CD4-positive, alpha-beta T cell treated with Interferon gamma for 1 hour (primary cell): ENCODE results near the gene TWNK.

Experiments
- DNase-seq: peaks from one replicate; pipeline ENCODE4 v3.0.0-alpha.2; 2020

Gene TWNK

DNA sequence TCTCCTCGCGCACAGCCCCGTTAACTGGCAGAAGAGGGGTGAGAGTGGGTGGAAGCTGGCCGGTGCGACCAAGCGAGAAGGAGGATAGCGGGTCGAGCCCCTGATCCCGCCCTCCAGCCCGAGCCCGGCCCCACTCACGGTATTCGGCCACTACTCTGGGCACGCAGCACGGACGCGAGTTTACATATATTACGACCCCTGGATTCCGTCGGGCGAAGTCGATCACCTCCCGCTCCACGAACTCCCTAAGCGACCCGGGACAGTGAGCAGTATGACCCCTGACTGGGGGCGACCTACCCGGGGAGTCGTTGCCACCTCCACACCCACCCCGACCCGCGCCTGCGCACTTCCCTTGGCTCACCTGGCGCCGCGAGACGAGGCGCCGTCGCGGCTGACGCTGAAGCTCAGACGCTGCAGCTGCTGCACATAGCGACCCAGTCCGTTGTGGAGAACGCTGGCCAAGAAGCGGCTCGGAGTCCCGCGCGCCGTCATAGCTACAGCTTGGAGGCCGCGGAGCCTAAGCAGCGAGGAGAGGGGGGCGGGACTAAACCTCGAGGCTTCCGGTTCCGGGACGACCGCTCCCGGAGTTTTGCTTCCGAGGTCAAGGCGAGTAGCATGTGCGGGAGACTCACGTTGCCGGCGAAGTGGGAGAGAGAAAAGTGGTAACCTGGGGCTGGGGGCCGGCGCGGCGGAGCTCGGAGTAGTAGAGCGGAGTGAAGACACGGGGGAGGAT, at the start of gene TWNK, which contains the start of gene MRPL43:
TWNK (plus strand) TSS at position 592 of the 733 bp plus-strand sequence. CDS start 668 bp downstream, outside the sequence.
MRPL43 (minus strand) TSS at position 546 of the 733 bp plus-strand sequence; CDS start at position 492, 54 bp downstream.
- peak; percentile 79 for DNase-seq

DNA sequence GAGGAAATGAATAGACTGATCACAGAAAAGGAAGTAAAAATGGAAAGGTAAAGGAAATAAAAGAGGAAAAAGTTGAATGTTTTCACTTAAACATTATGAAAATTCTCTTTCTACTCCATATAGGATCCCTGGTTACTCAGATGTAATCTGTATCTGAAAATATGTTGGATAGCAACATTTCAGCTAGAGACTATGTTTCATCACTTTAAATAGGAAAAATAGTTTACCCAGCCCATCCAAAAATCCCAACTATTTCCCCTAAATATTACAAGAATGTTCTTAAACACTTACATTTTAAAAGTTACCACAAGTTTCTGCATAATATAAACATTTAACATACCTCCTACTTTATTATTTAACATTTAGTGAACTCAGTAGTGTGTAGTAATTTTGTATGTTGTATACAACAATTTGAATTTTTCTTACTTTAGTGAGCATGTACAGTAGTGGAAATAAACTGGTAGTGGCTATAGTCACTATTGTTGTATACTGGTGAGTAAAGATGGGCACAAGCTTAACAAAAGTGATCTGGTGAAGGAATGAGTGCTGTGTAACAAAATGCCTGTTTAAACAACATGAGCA, 47.5 kb upstream of the TWNK start:
- no peak for DNase-seq

DNA sequence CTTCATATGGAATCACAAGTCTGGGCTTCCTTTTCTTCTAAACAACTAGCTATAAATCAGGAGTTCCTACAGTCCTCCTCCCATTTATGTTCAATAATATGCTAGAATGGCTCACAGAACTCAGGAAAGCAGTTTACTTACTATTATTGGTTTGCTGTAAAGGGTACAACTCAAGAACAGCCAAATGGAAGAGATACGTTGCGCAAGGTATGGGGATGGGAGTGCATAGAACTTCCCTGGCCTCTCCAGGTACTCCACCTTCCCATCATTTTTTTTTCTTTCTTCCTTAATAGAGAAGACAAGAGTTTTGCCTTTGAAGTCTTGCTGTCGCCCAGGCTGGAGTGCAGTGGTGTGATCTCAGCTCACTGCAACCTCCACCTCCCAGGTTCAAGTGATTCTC, 45.1 kb upstream of the TWNK start:
- no peak for DNase-seq

DNA sequence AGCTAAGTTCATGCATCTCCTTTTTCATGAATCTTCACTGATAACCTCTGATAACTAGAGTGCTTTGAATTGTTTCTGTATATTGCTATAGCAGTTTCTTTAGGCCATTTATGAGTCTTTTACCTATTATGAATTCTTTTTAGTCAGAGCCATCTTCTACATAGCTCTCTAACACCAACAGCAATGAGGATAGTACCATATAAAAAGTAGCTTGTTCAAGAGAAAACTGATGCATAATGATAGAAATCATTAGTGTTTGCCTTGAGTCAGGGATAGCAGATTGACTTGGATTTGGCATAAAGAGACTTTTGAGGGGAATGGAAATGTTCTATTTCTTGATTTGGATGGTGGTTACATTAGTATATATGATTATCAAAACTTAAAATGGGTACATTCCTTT, 43.8 kb upstream of the TWNK start:
- DNase-seq = no peak

DNA sequence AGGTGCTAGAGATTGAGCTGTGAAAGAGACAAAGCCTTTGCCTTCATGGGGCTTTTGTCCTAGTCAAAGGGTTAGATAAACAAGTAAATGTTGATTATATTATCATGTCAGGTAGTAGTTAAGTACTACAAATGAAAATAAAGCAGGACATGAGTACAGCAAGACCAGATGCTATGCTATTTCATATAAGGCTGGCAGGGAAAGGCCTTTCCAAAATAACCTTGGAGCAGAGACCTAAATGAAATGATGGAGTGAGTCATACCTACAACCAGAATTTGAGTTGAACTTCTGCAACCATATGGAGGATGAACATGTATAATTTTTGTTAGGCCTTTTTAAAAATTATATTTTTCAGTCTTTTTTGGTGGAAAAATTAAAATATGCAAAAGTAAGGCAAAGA, 41.6 kb upstream of the TWNK start:
- no peak for DNase-seq

DNA sequence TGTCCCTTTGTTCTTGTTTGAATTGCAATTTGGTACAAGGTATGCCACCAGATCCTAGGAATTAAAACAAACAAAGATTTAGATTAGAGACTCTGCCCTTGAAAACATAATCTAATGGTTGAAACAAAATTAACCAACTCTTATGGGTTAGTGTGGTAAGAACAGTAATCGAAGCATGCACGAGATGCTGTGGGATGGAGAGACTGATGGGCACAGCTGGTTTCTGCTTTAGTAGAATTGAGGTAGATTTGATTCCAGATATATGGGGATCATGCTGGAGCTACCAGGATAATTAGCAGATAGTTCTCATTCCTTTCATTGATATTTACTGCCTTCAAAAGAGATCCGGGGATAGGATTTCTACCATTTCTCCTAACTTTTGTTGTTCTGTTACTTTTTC, 38.4 kb upstream of the TWNK start:
- no peak for DNase-seq

DNA sequence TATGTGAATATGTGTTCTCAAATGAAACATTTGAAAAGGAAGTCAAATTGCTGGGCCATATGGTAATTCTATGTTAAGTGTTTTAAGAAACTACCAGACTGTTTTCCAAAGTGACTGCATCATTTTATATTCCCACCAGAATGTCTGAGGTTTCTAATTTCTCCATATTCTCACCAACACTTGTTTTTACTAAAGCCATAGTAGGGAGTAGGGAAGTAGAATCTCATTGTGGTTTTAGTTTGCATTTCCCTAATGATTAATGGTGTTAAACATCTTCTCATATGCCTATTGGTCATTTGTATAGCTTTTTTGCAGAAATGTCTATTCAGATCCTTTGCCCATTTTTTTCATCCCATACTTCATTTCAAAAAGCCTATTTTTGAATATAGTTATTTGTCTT, 27.1 kb upstream of the TWNK start:
- DNase-seq = no peak

DNA sequence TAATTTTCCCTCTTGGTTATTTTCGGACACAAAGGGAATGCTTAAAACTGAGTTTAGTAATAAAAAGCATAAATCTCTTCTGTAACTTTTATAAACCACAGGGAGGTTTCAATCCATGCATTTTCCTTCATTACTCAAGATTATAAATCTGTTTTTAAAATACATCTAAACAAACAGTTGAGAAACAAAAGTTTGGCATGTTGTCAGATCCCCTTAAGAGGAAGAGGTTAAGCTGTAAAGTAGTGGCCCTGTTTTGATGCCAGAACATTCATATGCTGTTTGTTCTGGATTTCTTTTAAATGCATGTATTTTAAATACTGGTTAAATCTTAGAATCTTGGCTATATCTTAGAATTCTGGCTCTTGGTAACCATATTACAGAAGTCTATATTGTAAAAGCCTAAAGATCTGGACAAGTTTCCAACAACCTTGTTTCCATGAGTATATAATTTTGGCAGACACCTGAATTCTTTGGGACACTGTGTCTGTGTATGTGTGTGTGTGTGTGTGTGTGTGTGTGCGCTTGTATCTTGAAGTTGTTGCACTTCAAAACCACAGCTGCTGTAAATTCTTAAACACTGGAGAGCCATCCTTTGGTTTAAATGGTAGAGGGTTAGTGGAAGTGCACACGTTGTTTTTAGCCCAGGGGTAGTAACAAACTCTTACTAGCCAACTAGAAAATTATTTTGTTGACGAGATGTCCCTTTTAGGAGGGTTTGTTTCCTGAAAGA, 24.8 kb upstream of the TWNK start:
- DNase-seq = no peak

DNA sequence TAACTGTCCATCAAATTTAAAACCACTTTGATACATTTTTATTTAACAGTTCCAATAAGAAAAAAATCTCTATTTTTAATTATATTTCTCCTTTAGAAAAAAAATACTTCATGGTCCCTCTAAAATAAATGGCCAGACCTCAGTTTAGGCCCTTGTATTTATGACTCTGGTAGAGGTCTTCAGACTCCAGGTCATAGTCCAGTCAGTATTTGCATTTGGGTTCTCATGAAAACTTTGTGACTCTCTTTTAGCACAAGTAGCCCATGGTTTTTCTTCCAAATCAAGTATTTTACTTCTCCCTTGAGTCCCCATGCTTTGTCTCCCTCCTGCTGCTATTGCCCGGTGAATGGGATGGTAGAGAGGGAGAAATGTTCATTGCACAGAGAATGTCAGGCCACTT, 23.5 kb upstream of the TWNK start:
- DNase-seq = no peak

DNA sequence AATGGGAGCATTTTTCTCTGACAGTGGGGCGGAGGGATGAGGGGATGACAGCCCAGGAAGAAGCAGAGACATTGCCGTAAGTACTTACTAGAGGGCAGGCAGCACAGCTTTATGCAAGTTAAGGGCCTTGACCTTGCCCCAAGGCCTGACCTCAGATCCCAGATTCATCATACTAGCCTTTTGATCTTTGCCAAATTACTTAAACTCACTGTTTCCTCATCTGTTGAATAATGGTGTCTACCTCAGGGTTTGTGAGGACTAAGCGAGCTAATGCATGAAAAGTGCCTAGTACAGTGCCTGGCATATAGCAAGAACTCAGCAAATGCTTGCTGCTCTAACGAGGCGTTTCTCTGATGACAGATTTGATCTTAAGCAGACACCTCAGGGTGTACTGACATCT, 21.5 kb upstream of the TWNK start:
- no peak for DNase-seq

DNA sequence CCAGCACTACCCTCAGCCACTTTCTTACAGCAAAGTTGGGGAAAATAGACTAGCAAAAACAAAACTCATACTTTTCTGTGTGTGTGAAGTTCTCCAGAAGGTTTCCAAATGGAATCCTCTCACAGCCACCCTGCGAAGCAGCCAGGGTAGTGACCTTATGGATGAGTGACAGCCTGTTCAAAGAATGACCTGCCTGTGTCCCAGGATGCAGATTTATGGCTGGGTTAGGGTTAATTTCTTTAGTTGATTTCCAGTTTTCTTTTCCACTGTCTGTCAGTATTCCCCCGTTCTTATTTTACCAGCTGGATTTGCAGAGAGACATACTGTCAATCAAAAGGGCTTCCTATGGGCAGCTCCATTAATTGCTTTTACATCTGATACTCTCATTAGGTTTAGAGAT, 20.5 kb upstream of the TWNK start:
- no peak for DNase-seq

DNA sequence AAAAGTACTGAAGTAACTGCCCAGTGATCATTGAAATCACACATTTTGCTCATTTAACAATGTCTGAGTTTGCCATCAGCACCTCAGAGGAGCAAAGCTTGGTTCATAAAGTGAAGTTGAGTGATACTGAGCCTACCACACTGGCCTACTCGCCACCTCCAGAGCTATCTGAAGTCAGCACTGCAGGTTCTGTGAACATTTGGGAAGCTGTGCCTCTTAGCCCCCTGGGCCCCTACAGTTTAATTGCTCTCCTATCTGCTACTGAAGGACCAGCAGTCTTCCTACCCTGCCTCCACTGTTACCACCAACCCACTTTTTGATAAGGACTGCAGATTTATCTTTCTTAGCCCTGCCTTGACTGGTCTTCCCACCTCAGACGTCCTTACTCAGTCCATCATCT, 20.0 kb upstream of the TWNK start:
- no peak for DNase-seq

DNA sequence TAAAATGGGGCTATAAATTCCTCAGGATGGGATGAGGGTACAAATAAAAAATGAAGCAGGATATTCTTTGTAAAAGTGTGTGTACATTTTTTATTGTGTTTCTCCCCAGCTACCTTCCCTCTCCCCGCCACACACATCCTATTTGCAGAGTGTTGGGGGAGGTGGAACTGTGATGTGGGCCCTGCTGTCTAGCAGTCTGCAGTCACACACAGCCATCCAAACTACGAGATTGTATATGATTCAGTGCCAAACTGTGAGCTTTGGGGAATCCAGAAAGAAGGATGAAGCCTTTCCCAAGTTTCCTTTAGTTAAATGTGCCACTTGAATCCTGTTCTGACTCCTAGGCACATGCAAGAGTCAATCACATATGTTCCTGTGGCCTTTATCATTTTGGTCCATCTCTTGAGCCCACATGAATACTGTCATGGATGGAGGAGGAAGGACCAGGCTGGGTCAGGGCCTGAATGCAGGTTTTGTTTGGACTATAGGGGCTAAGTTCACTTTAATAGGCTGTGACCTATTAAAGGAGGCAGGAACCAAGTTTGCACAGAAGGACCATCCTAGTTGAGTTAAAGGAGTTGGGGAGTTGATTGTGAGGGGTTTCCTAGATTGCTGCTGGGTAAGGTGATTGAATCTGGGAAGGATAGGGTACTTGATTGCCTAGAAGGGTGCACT, 19.1 kb upstream of the TWNK start:
- no peak for DNase-seq

DNA sequence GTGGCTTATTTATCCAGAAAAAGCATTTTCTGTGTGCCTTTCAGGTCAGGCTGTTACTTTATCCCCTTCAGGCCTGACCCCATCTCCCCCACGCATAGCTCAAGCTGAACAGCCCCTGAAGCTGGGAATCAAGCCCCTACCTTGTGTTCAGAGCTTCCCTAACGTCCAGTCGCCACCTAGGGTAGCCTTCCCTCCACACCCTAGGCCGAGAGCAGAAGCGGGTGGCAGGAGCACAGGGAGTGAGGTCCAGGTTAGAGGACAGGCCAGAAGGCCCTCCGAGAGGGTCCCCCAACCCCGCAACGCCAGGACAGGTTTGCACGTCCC, 18.5 kb upstream of the TWNK start:
- no peak for DNase-seq

DNA sequence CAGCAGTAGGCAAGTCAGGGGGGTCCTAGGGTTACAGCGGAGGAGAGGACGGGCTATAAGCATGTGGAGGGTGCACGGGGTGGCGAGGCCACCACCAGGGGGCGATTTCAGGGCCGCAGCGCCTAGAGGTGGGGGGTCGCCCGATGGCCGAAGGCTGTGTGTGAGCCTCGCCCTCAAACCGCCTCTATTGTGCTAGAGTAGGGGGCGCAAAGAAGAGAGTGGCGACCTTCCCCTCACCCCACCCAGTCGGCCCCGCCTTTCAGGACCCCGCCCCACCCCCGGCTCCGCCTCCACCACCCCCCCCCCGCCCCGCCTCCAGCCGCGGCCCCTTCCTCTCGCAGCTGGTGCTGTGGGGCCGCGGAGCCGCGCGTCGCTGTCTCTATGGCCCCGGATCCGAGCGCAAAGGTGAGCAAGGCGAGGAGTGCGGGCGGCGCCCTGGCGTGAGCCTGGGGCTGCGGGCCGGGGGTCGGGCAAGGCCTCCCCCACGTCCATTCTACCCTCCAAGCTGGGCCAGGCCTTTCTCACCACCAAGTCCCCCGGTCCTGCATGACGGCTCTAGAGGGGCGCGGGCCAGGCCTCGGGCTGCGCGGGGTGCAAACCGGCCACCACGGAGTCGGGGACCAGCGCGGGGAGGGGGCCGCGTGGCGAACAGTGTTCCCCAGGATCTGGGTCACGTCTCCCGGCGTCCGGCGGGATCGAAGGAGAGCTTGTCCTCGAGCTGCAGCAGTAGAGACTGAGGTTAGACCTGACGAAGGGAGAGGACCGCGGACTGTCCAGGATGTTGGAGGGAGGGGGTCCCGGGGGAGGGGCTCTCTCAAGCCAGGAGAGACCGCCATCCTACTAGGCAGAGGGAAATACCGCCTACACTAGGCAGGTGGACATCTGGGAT, 17.9 kb upstream of the TWNK start, which contains the start of gene SEMA4G:
SEMA4G (plus strand) TSS at position 318 of the 889 bp plus-strand sequence. CDS start 3,409 bp downstream, outside the sequence.
- DNase-seq = peak; percentile 34

DNA sequence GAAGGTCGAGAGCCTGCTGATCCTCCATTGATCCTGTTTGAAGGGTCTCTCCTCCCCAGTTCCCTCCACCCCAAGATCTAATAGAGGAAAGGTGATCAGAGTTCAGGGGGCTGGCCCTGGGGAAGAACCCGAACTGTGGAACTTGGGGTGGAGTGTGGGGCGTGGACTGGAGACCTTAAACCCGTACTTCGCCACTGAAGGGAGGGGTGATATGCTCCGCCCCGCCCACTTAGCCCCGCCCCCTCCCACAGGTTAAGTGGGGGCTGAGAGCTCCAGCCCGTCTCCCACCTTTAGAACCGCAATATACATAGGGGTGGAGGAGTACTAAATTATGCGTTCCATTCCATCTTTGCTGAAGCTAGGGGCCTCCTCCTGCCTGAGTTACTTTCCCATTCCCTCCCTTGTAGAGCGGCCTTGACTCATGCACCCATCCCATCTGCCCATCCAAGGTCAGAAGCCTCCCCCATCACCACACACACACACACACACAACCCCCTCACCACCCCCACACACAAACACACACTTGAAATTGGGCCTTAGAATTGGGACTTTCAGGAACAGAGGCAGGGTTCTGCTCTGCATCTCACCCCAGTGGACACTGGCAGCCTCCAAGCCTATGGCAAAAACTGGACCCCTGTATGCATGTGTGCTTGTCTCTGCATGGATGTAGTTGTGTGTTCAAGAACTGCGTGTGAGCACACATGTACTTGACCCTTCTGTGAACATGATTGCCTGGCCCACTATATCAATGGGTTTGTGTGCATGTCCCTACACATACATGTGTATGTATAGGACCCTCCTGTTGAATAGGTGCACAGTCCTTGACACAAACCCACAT, 17.0 kb upstream of the TWNK start:
- DNase-seq = peak; percentile 47

DNA sequence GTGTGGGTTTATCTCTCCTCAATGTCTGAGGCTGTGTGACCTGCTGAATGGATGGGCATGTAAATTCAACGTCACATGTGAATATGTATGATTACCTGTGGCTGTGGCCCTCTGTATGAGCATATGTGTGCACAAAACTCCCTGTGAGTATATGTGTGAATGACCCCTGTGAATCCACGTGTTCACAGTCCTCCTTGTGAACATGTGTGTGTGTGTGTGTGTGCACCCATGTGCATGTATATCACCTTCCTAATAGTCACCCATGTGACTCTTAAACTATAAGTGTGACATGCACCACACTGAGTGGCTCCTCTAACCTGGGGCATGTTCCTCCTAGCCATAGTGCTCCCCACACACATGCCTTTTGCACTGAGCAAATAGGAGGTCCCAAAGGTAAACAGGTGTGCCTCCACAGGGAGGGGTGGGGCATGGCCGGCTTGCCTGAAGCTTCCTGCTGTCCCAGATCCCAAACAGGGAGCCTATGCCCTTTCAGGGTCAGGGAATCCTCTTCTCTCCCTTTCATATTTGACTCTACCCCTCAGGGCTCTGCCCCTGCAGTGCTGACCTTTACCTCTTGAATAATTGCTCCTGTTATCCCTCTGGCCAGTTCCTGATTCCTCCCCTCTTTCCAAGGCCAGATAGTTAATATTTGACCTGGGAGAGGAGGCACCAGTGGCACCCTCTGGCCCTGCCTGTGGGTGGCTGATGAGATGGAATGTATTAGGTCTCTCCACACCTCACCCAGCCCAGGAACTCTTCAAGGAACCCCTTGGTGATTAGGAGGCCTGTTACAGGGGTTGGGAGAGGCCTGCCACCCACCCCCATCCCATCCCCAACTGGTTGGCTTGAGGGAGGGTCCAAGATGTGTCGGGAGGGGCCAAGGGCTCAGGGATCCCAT, 16.2 kb upstream of the TWNK start:
- DNase-seq = no peak

DNA sequence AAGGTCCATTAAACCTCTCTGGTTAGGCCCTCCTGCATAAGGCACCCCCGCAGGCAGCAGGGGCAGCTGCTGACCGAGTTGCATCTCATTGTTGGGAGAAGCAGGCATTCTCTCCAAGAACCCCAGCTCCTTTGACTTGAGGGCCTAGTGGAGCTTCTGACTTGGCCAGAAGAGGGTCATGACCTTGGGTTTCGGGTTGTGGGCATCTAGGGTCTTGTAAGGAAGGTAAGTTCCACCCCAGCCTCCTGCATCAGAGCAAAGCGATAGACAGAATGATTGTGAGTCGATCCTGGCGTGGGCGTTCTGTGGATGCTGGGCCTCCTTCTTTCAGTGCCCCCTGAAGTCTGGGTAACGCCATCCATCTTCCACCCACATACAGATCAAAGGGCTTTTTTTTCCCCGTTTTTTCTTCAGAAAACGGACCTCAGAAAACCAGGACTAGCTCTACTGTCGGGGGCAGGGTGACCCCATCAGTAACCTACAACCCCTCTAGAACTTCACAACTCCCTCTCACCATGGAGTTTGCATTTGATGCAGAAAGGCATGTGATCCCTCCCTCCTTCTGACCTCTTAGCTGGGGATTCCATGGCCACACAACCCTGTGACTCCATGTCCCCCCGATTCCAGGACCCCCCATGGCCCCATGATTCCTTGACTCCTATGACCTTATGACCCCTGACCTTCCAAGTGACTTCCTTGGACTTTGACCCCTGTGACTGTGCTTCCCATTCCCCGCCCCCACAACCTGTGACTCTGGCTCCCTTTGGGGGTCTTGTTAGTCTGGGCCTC, 15.0 kb upstream of the TWNK start:
- DNase-seq = no peak

DNA sequence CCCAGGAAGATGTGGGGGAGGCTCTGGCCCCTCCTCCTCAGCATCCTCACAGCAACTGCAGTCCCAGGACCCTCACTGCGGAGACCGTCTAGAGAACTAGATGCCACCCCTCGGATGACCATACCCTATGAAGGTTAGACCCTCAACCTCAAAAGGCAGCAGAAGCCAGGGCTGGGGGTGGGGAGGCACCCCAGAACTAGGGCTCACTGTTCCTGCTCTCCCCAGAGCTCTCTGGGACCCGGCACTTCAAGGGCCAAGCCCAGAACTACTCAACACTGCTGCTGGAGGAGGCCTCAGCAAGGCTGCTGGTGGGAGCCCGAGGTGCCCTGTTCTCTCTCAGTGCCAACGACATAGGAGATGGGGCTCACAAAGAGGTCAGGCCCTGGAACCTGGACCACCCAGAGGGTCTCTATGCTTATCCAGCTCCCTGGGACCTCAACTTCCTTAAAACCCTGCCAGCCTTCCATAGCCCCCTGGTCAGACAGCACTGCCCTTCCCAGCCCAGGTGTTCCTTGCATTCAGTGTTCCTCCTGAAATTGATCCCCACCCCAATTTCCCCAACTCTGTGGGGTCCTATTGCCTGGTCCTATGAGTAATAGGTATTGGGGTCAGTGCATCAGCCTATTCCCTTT, 14.3 kb upstream of the TWNK start:
- DNase-seq = no peak
